HG02973 (cell line): Measurements from ENCODE around the gene PDE6H.

Source experiments
- ATAC-seq: cut with Tn5 transposase; IDR thresholded peaks from one replicate; pipeline ENCODE4 v1.9.1; 2021; ENCODE audit warnings: moderate library complexity; ENCODE audit not compliant: unreplicated experiment

Gene PDE6H

DNA sequence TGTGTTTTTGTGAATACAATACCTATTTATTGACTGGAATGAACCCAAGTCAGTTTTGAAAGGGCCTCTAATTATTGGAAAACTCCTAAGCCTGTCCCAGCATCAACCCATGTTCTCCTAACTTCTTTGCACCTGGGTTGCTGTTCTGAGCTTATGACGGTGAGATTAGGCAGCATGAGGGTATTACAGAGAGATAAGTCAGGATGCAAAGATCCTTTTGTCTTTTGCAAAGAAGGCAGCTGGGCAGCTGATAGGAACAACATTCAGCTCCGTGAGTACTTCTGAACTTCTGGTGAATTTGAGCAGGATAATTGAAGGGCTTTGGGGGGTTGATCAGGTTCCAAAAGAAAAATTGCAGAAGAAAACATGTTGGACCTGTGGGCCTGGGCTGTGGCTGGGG is at the start of gene PDE6H:
PDE6H (plus strand) TSS at position 227 of the 400 bp plus-strand sequence. CDS start 4,971 bp downstream, outside the sequence.
- ATAC-seq: no peak

GRCh38 chr12:14923944-14924343 is 48.9 kb upstream of the PDE6H start:
- no peak for ATAC-seq

- no peak for ATAC-seq
Observed at GRCh38 chr12:14924541-14924940, 48.3 kb upstream of the PDE6H start.

DNA sequence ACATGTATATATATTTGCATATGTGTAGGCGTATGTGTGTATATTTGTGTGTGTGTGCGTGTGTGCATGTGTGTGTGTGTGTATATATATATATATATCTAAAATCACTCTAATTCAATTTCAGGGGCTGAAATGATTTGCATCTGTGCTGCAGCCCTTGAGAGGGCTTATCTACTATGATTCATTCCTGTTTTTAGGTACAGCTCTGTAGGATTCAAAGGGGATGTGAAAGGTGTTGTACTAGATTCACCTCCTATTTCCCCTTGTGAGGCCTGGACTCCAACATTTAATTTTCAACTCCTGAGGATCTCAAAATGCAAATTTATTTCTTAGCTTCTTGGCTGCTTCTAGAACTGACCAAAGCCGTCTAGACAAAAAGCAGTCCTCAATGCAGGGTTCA is 45.6 kb upstream of the PDE6H start:
- no peak for ATAC-seq

- ATAC-seq: no peak
Observed at GRCh38 chr12:14928931-14929330, 43.9 kb upstream of the PDE6H start.

- no peak for ATAC-seq
Observed at GRCh38 chr12:14930299-14930698, 42.5 kb upstream of the PDE6H start.

GRCh38 chr12:14931359-14931758 is 41.5 kb upstream of the PDE6H start:
- no peak for ATAC-seq

DNA sequence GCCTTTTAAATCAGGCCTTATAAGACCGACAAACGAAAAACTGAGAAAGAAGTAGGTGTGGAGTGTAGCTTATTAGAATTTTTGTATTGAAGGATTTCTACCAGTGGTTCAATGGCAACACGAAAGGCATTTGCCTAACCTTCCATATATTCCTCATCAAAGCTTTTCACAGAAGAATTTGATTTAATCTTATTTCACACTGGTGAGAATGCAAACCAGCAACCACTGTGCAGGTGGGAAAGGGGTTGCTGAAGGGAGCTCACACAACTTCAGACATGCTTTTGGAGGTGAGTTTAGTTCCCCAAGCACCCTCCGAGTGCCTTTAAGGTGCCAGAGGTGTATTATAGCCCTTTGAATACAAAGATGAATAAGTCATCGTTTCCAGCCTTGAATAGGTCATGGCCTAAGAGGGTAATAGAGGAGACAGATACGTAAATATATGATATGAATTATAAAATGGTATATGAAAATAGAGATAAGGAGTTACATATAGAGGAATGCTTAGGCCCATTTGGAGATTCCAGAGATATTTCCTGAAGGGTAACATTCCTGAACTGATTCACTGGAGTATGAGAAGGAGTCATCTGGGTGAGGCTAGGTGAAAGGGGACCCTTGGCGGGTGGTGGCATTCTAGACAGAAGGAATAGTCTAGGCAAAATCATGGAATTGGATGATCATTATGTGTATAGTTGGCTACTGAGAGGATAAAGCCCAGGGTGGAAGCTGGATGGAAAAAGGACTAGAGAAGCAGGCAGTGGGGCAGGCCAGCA is 40.9 kb upstream of the PDE6H start:
- ATAC-seq: no peak

DNA sequence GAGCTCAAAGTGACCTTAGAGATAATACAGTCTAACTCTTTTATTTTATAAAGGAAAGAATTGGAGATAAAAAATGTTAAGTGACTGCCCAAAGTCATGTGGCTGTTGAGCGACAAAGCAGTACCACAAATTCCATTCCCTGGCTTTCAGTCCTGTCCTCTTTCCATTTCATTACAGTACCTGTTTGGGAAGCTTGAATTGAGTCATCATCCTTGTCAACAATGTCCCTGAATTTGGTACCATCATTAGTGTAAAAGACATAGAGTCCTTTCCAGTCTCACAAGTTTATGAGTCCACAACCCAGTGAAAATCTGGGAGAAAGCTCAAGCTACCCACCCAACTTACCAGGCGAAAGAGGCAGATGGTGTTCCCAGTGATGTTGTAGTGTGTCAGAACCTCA is 38.3 kb upstream of the PDE6H start:
- no peak for ATAC-seq

DNA sequence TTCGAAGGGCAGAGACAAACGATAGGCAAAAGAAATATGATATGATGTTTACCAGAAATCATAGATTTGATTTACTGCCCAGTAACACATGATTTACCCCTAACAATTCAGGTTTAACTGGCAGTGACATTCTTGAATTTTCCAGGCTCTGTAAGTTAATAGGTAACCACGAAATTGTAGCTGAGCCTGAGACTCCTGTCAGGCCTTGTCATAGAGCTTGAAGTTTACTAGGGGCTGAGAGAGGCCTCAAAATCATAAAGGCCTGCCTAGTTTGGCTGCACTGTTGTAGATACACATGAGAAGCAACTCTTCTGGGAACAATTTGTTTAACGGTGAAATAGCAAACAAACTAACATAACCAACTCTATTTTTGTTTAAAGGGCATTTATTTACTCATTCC is 37.8 kb upstream of the PDE6H start:
- no peak for ATAC-seq

GRCh38 chr12:14936224-14936861 is 36.5 kb upstream of the PDE6H start:
- no peak for ATAC-seq

DNA sequence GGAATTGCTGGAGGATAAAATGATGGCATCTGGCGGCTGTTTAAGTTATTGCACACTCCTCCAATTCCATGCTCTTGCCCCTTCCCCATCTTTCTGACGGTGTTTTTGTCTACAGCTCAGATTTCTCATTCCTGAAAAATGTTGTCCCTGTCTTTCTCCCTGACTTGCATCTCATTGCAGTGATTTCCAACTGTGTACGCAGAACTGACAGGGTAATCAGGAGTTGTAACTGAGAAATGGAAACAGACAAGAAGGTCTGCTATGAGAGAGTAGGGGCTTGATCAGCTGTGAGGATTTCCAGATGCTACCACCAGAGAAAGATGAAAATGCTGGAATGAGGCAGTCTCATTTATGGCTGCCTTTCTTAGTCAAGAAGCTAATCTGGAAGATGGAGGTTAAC is 35.8 kb upstream of the PDE6H start:
- no peak for ATAC-seq

DNA sequence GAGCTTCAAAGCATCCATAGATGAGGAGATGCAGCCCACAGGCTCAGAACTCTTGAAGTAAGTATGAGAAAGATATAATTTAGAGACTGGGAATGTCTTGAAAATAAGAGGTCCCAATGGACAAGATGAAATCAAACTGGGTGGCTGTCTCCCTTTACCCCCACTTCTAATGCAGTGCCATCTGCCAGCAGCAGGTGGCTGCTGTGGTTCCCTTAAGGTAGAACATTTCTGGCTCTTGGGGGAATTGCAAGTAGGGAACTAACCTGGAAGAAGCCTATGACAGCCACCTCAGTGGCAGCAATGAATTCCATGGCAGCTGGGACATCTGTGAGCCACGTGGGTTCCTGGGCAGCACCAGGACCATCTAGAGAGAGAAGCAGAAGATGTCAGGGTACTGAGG is 35.2 kb upstream of the PDE6H start:
- no peak for ATAC-seq

- ATAC-seq: no peak
Observed at GRCh38 chr12:14938301-14938700, 34.5 kb upstream of the PDE6H start, which contains the start of gene ERP27. TSS of gene ERP27 (minus strand) at chr12:14938537. CDS start at chr12:14938508, 29 bp downstream.

- ATAC-seq: no peak
Observed at GRCh38 chr12:14941369-14941768, 31.5 kb upstream of the PDE6H start.

DNA sequence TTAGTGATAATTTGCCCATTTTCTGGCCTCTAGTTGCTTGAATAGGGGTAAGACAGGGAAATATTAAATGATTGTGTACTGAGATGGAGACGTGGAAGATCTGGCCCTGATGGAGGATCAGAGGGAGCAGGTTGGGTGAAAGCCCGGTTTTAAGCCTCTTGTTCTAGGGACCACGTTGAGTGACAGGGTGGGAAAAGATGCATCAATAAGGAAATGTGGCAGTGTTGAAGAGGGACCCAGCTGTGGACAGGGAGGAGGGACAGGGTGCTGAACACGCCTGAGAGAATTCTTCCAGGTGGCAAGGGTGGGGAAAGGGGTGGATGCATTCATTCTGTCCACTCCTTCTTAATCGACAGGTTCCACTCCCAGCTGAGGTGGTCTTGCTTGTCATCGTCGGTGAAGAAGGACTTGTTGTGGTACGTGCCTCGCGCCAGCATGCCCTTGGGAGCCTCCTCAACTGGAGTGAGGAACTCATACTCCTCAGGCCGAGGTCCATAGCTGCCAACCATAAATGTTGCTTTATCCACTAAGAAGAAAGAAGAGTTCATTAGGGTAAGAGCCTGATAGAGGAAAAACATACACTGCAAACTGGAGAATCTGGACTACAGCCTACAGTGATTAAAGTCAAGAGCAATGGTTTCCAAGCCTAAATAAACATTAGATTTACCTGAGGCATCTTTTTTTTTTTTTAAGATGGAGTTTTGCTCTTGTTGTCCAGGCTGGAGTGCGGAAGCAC is 30.5 kb upstream of the PDE6H start:
- no peak for ATAC-seq

- no peak for ATAC-seq
Observed at GRCh38 chr12:14946162-14946561, 26.7 kb upstream of the PDE6H start.

DNA sequence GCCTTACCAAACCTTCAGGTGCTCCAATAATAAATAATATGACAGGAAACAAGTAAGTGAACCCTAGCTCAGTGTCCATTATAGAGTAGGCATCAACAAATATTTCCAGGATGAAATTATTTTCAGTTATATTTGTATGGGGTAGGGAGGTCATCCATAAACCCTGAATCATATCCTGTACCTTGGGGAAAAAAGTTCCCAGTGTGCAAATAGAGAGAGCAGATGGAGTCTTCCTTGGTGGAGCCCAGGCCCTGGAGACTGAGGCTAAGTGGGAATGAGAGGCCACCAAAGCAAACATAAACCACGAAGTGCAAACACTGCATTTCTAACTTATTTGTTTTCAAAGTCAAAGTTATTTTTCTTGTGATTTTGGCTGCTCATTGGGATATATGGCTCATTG is 26.0 kb upstream of the PDE6H start:
- ATAC-seq: no peak

GRCh38 chr12:14948672-14949071 is 24.2 kb upstream of the PDE6H start:
- ATAC-seq: peak; percentile 85

GRCh38 chr12:14949631-14950030 is 23.2 kb upstream of the PDE6H start:
- ATAC-seq: no peak

- no peak for ATAC-seq
Observed at GRCh38 chr12:14950421-14950820, 22.4 kb upstream of the PDE6H start.
